Measurements from ENCODE around the gene ASB11.

GRCh38 chrX:15240414-15240813 lies 75.0 kb downstream of the ASB11 start:
- no peak for TF ChIP-seq CTCF (optimal IDR thresholded peaks at IDR 0.05 in 1 of 3, IDR thresholded peaks at IDR 0.05 in 1 of 3, conservative IDR thresholded peaks at IDR 0.05 in 1 of 3; ENCODE audit: extremely low read depth in 1 of 3, insufficient read depth in 2 of 3, low read length in 3 of 3)
- no peak for TF ChIP-seq EZH2 (IDR thresholded peaks at IDR 0.05; ENCODE audit: low read length)
